Adrenal gland (tissue), 12 donors: ENCODE results near the gene DMXL1. TPM values are rescaled to one million over a fixed set of nuclear protein-coding genes. Genes with fewer than 3 reads are reported as not detected.

Experiments
- DNase-seq, 7 donors: peaks; one replicate each; pipeline ENCODE4 v3.0.0-alpha.2; 2019 to 2020
- H3K27ac ChIP-seq, 5 donors: fragments of 200-600 bp; sonication (generic) in 4 of 5; 1 replicate in 3 of 5; 2 replicates in 2 of 5; pipeline versions ENCODE4 v1.5.1 to v1.8.0; 2016 to 2020; ENCODE audit warnings: mild to moderate bottlenecking in 1 of 5
- H3K27me3 ChIP-seq: fragments of 200-600 bp; 2 replicates; pipeline ENCODE4 v1.8.0; 2021
- H3K36me3 ChIP-seq, 2 donors: fragments of 200-600 bp; replicated peaks in 1 of 2; 1 replicate in 1 of 2; 2 replicates in 1 of 2; pipeline versions ENCODE4 v1.5.1 to v1.8.0; 2018 to 2022
- H3K4me1 ChIP-seq, 2 donors: fragments of 200-600 bp; replicated peaks in 1 of 2; 1 replicate in 1 of 2; 2 replicates in 1 of 2; pipeline versions ENCODE4 v1.5.1 to v1.8.0; 2018 to 2021
- H3K4me3 ChIP-seq, 4 donors: fragments of 200-600 bp; sonication (generic) in 3 of 4; one replicate each; pipeline ENCODE4 v1.5.1; 2016 to 2018
- H3K9me3 ChIP-seq, 3 donors: fragments of 200-600 bp; sonication (generic) in 1 of 3; replicated peaks in 1 of 3; 1 replicate in 2 of 3; 2 replicates in 1 of 3; pipeline versions ENCODE4 v1.5.1 to v1.8.0; 2016 to 2021
- CTCF ChIP-seq, 6 experiments: fragments of 450-650 bp in 4 of 6; fragments of 200-600 bp in 2 of 6; sonication (generic) in 1 of 6; IDR thresholded peaks; 1 replicate in 5 of 6; 2 replicates in 1 of 6; pipeline versions ENCODE4 v1.5.1 to v1.8.0; 2016 to 2021; ENCODE audit warnings: antibody characterized with exemption in 6 of 6, mild to moderate bottlenecking in 2 of 6, moderate library complexity in 1 of 6
- POLR2A ChIP-seq, 2 donors: fragments of 450-650 bp; IDR thresholded peaks; one replicate each; pipeline ENCODE4 v1.6.1; 2017; ENCODE audit warnings: antibody characterized with exemption in 2 of 2, mild to moderate bottlenecking in 2 of 2, moderate library complexity in 1 of 2
- WGBS, 4 donors: extraction: QIAGEN DNeasy Blood & Tissue Kit in 2 of 4; methylation state at CpG; one replicate each; pipeline versions ENCODE4 v1.1.5 to v1.1.7; 2013 to 2017; 5-methylcytosine and 5-hydroxymethylcytosine counted together
- intact Hi-C, 2 donors: fragments of 100-400 bp; cut with DNase I; formaldehyde crosslinking; loops; one replicate each; pipeline versions ENCODE4 v1.14.1 to v1.15.0; 2022 to 2023
- polyA plus RNA-seq, 3 donors: library from polyadenylated mRNA; stranded (reverse); fragments of 200-250 nt in 2 of 3; fragments of 350-450 nt in 1 of 3; fragmentation: Illumina TruSeq in 1 of 3; extraction: RNeasy Lipid Tissue Mini Kit (QIAGEN cat#74804) in 1 of 3; gene quantifications; one replicate each; pipeline ENCODE4 v1.2.3, GENCODE V29; 2013 to 2014
- total RNA-seq, 9 donors: library from RNA; depleted of rRNA in 4 of 9; stranded (reverse); fragments of >200 nt in 4 of 9; fragments of 120-200 nt in 1 of 9; fragmentation: NEBNext Ultra II Directional in 1 of 9; extraction: Animal tissue kit (Norgen Biotek cat#: 25700) in 1 of 9; gene quantifications; one replicate each; pipeline versions ENCODE4 v1.1.0 to v1.2.4, GENCODE V29; 2013 to 2023
- donor health status: healthy with polysubstance abuse.
- donor health status: Bipolar disorder and iron deficiency.
- donor health status: DM: yes; HTN: yes; CAD: no.
- donor health status: DM: no; HTN: no; CAD: no.
- donor health status: DM: no; HTN: no; CAD: no.
- donor health status: DM: yes; HTN: yes; CAD: no.

The DMXL1 gene
- total and polyA plus RNA-seq, 12 donors: 15.1 to 91.1 (median 41.2) TPM

GRCh38 chr5:119284031-119284430, 213.1 kb downstream of the DMXL1 start:
- 65 to 82% (median 79%) methylated on average over 1 of the region's 1 CpG for WGBS, 4 donors
- Histone ChIP-seq H3K9me3 (no peaks in the 10 kb centered on the region), H3K27me3 (no peaks in the 10 kb centered on the region), H3K27ac (no peak overlapping the region), H3K4me3 (no peak overlapping the region), H3K36me3 (no peaks in the 10 kb centered on the region), H3K4me1 (peaks cover 0 to 3% of the 10 kb centered on the region in 2 donors)
- DNase-seq: no peak
- TF ChIP-seq POLR2A (IDR thresholded peaks at IDR 0.05): no peak
- no peak for TF ChIP-seq CTCF (IDR thresholded peaks at IDR 0.05)
- intact Hi-C loops: no loop called here

- 82 to 88% (median 86%) methylated on average over 5 of the region's 5 CpGs for WGBS, 4 donors
- Histone ChIP-seq H3K36me3 (no peaks in the 10 kb centered on the region), H3K9me3 (no peaks in the 10 kb centered on the region), H3K4me3 (no peak overlapping the region), H3K27me3 (no peaks in the 10 kb centered on the region), H3K27ac (no peak overlapping the region), H3K4me1 (peaks cover 0 to 7% of the 10 kb centered on the region in 2 donors)
- intact Hi-C loops: no loop called here
- no peak for DNase-seq
- TF ChIP-seq POLR2A (IDR thresholded peaks at IDR 0.05) (no peak), CTCF (IDR thresholded peaks at IDR 0.05) (no peak)
Observed at GRCh38 chr5:119285070-119285916, 214.4 kb downstream of the DMXL1 start.

DNA sequence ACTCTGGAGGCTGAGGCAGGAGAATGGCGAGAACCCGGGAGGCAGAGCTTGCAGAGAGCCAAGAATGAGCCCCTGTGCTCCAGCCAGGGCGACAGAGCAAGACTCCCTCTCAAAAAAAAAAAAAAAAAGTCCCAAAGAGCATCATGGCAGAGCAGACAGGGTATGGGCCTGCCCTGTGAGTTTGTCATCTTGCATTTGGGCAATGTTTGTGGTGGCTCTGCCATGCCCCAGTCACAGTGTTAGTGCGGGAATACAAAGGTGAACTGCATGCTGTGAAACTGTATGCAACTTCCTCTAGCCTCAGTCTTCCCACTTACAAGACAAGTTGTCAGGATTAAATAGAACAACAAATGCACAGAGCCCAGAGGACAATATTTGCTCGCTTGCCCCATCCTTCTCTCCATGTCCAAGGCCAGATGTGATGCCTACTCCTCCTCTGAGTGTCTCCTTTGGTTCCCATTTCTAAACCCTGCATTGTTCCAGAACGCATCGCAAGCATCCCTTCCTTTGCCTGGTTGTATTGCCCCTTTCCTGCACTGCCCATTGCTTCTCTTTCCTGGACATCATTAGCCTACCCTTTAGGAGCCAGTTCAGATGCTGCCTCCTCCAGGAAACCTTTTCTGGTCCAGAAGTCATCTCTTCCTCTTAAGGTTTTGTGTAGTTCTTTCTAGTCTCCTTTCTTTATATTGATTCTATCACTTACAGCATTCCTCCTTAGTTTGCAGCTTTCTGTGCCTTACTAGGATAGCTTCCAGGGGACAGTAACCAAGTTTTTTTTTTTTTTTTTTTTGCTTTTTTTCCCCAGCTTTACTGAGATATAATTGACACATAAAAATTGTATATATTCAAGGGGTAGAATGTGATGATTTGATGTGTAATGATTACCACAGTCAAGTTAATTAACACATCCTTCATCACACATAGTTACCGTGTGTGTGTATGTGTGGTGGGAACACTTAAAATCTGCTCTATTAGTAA, 215.9 kb downstream of the DMXL1 start:
- no peak overlapping the region for H3K4me3 ChIP-seq
- no peaks in the 10 kb centered on the region for H3K27me3 ChIP-seq
- intact Hi-C loops: no loop called here
- no peak overlapping the region for H3K27ac ChIP-seq
- WGBS, 4 donors: 91 to 93% (median 92%) methylated on average over 8 of the region's 8 CpGs
- H3K9me3 ChIP-seq: no peaks in the 10 kb centered on the region
- DNase-seq: no peak
- no peaks in the 10 kb centered on the region for H3K36me3 ChIP-seq
- H3K4me1 ChIP-seq: peaks cover 0 to 7% of the 10 kb centered on the region in 2 donors
- TF ChIP-seq CTCF (IDR thresholded peaks at IDR 0.05) (no peak), POLR2A (IDR thresholded peaks at IDR 0.05) (no peak)

- intact Hi-C loops: no loop called here
Observed at GRCh38 chr5:119287547-119288111, 216.7 kb downstream of the DMXL1 start.

More at GRCh38 chr5:119287547-119288111, 216.7 kb downstream of the DMXL1 start:
- DNase-seq: no peak
- Histone ChIP-seq H3K4me1 (peaks cover 0 to 7% of the 10 kb centered on the region in 2 donors), H3K27me3 (no peaks in the 10 kb centered on the region), H3K4me3 (no peak overlapping the region), H3K27ac (no peak overlapping the region), H3K36me3 (no peaks in the 10 kb centered on the region), H3K9me3 (no peaks in the 10 kb centered on the region)
- TF ChIP-seq POLR2A (IDR thresholded peaks at IDR 0.05) (no peak), CTCF (IDR thresholded peaks at IDR 0.05) (no peak)
- 46 to 52% (median 49%) methylated on average over 3 of the region's 3 CpGs for WGBS, 4 donors
